PC-9 (cell line): Measurements from ENCODE around the gene NPVF.

Experiments used
- CTCF ChIP-seq: fragments of 200-600 bp; sonication (generic); conservative IDR thresholded peaks from 2 replicates; pipeline ENCODE4 v1.6.1; 2017; ENCODE audit warnings: mixed run types, antibody characterized with exemption, mild to moderate bottlenecking, moderate library complexity
- EZH2 ChIP-seq: fragments of 200-600 bp; sonication (generic); IDR thresholded peaks from 2 replicates; pipeline ENCODE4 v1.8.0; 2017; ENCODE audit warnings: antibody characterized with exemption, low read depth

- no peak for TF ChIP-seq CTCF
- no peak for TF ChIP-seq EZH2
Measured at GRCh38 chr7:25194036-25194435, 34.2 kb downstream of the NPVF start.
